ENCODE data around the gene STIM1.
"Not testable (repeated sequence)": the region's sequence is repeated elsewhere in the genome, so short reads cannot be mapped to it uniquely, and the experiment has no call there.

STIM1 gene

DNA sequence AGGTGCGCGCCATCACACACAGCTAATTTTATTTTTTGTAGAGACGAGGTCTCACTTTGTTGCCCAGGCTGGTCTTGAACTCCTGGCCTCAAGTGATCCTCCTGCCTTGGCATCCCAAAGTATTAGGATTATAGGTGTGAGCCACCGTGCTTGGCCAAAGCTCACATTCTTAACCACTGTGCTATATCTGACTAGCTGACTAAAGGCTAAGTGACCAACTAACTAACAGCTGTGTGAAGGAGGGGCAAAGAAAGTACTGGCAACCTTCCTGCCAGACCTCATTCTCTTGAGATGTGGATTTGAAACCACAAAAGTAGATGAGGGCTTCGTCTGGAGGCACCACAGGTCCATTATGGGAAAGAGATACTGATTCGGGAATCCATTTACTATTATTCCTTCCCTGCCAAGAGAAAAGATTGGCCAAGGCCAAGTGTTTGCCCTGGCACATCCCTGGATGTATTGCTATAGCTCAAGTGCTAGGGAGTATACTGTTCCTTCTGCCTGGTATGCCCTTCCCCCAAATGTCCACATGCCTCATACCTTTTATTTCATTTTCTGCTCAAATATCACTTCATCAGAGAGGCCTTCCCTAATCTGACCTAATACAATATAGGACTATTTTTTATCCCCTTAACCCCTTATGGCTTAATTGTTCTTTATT is 186.4 kb downstream of the STIM1 start:
- DNase-seq, result no peak

DNA sequence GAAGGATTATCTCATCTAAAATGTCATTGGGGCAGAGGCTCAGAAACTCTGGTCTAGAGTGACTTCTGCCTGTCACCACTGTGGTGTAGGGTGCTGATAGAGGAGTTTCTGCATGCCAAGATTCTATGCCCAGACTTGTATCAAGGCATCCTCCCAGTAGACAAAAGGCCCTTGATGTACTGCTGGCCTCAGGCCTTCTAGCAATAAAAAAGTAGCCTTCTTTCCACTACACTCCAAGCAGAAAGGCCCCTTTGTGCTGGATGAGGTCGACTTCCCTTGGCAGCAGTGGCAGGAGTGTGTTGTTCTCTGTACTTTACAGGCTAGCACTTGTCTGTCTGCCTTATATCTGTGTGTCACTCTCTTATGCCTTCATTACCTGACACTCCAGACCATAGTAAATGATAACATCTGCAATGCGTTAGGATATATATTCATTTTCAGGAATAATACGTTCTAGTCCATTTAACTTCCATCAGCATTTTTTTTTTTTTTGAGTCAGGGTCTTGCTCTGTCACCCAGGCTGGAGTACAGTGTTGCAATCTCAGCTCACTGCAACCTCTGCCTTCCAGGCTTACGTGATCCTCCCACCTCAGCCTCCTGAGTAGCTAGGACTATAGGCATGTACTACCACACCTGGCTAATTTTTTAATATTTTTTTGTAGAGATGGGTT is 189.6 kb downstream of the STIM1 start:
- no peak for DNase-seq

DNA sequence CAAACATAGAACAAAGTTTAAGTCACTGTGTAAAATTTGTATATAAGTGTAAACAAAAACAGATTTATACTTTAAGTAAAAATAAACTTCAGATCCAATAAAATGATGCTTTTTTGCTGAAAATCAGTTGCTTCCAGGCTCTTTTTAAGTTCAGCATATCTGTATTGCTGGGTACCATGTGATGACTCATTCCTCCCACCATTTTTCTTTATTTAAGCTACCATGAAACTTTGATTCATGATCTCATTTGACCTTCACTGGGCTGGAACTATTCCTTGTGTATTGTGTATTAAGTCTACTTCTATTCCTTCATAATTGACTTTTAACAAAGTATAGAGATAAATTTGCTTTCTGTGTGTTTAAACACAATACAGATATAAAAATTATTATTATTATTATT is 192.9 kb downstream of the STIM1 start:
- peak; percentile 26 for DNase-seq

DNA sequence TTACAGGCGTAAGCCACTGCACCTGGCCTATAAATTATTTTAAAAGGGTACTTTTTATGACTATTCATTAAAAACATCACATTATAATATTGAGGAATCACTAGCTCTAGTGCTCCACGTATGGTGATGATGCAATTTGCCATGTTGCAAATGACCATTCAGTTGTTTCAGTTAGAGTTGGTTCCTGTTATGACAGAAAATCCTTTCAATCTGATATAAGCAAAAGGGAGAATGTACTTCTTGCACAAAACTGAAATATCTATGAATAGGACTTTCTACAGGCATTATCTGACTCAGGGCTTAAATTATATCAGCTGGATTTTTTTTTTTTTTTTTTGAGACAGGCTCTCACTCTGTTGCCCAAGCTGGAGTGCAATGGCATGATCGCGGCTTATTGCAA is 193.5 kb downstream of the STIM1 start:
- no peak for DNase-seq

DNA sequence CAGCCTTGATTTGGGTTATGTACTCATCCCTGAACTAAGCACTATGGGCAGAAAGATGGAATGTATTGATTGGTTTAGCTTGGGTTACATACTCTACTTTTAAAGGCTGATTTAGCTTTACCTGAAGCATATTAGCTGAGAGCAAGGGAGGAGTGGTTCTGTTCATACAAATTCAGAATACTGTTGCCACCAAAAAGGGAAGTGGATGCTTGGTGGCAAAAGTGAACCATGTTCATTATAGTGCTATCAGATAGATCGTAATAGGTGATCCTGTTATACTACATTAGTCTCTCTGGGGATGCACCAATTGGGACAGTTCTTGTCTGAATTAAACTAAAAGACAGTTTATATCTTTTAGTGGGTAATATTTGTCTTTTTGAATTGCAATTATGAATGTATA is 194.7 kb downstream of the STIM1 start:
- DNase-seq, result no peak

DNA sequence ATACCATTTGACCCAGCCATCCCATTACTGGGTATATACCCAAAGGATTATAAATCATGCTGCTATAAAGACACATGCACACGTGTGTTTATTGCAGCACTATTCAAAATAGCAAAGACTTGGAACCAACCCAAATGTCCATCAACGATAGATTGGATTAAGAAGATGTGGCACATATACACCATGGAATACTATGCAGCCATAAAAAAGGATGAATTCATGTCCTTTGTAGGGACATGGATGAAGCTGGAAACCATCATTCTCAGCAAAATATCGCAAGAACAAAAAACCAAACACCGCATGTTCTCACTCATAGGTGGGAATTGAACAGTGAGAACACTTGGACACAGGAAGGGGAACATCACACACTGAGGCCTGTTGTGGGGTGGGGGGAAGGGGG is 197.7 kb downstream of the STIM1 start:
- DNase-seq, result not testable (repeated sequence)

DNA sequence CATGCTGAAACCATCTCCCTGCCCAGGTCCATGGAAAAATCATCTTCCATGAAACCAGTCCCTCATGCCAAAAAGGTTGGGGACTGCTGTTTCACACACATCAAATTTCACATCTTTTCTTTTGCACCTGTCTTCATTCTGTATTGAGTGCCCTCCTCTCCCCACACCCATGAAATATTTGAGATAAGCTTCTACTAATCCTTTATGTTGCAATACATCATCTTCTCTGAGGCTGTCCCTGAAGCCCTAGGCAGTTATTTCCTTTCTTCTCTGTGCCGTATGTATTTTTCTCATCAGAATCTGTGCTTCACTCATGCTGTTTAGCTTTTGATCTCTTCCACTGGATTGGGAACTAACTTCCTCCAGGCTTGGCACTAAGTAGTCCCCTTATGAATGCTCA is 199.2 kb downstream of the STIM1 start:
- DNase-seq, result no peak

DNA sequence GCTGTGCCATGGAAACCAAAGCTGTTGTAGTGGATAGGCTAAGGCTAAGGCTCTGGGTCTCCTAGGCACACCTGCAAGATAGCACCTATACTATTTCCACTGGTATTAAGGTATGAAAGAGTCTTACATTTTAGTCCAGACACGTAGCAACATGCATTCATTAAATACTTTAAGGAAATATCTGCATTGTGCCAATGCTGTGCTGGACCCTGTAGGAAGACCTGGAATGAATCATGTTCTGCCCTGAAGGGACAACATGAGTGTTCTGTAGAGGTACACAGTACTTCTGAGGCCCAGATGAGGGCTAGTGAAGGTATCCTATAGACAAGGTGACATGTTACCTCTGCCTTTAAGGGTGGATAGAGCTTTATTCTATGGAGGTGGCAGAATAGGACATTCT is 204.0 kb downstream of the STIM1 start:
- DNase-seq, result no peak

DNA sequence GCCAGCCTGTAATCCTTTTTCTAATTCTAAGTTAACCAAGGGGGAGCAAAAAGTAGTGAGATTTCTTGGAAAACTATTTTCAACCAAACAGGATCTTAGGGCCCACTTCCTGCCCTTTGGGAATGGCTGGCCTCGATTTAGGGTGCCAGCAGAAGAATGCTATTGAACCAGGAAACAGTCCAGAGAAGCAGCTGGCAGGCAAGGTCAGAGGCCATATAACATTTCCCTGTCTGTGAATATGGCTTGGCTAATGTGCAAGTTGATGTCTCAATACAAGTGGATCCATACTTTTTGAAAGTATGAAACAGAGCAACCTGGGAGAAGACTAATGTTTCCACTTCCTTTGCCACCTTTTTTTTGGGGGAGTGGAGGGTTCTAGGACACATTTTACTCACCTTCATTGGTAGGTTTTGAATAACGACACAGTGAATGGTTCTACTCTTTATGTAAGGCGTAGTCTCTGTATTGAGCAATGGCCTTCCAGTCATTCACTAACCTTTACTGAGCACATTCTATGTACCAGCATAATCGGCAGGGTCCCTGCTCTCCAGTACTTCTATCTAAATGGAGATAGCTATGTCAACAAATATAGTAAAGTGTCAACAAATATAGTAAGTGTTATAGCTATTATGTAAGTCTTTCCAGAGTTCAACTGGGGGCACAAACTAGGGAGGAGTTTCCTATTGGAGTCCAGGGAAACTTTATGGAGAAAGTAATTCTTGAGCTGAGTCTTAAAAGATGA is 204.9 kb downstream of the STIM1 start:
- DNase-seq, result no peak

DNA sequence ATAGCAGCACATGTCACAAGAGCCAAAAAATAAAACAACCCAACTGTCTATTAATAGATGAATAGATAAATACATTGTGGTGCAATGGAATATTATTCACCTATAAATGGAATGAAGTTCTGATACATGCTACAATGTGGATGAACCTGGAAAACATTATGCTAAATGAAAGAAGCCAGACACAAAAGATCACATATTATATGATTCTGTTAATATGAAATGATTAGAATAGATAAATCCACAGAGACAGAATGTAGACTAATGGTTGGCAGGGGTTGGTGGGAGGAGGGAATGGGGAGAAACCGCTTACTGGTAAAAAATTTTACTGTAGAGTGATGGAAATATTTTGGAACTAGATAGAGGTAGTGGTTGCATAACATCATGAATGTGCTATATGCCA is 206.2 kb downstream of the STIM1 start:
- DNase-seq, result no peak

DNA sequence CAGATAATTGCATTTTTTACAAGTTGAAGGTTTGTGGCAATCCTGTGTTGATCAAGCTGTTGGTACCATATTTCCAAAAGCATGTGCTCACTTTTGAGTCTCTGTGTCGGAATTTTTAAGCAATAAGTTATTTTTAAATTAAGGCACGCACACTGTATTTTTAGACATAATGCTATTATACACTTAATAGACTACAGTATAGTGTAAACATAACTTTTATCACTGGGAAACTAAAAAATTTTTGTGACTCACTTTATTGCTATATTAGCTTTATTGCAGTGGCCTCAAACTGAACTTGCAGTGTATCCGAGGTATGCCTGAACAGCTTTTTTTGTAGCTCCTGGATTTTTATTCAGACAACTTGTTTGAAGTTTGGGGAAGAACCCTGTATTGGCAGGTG is 207.9 kb downstream of the STIM1 start:
- DNase-seq, result no peak

DNA sequence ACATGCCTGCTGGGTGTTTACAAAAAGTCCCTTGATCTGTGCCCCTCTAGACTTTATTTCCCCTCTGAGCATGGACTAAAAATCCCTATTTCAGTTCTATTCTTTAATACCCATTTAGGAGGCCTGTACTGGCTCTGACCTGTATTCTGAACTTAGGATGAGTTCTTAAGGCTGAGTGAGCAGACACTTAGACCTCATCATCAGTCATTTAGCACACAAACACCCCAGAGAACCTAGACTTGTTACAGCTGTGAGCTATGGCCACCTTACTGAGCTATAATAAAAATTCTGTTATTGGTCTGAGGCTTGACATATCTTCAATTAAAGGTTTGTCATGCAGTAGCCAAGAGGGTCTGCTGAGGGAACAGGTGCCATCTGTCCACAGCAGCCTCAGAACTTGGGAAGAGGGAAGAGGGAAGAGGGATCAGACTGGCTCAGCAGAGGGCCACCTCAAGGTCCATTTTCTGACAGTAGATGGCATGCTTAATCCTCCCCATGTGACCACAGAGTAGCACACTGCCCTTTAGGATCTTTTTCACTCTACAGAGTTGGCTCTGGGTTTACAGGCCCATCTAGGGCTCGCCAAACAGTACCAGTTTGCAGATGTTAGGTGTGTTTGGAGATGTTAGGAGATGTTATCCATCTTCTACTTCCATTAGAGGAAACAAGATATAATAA is 209.0 kb downstream of the STIM1 start:
- DNase-seq, result no peak

DNA sequence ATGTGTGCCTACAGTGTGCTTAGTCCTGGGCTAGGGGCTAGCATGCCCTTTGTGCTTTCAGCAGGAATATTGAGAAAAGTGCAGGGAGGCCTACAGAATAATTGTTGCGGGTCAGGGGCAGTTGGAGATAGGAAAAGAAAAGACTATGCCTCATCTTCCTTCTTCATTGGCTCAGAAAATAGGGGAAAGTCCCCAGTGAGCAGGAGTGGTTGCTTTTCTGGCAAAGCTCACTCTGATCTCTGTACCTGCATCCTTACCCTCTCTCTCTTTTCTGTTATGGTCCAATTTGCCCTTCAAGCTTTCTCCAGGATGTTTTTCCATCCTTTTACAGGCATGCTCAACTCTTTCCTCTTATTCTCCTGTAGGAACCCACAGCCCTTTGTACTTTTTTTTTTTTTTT is 209.6 kb downstream of the STIM1 start:
- no peak for DNase-seq

DNA sequence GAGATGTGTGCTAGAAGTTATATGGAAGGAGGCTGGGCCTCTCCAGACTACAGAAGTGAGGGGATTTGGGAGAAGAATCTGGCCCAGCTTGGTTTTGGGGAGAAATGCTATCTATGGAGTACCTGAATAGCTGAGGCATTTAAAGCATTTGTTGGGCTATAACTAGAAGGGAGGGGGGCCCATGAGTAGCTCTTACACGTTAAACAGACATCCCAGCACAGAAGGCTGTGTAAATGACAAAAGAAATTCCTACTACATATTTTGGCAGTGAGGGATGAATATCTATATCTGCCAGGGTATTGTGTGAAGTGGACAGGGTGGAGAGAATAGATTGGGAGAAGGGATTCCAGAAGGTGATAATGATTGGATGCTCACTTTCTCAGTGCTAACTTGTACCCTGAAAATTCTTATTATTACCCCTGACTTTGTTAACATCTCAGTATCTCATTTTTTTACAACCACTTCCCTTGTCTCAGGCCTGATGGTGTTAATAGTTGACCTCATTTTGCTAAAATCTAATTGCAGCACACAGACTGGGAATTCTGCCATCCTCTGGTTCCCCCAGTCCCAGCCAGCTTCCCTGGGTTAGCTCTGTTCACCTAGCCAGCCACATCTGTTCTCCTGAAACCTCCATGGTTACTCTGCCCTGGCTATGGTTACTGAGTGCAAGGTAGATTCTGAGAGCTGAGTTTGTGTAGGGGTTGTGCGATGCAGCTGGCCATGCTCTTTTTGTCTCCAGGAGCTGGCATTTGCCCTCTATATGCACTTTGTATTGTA is 210.3 kb downstream of the STIM1 start:
- no peak for DNase-seq

DNA sequence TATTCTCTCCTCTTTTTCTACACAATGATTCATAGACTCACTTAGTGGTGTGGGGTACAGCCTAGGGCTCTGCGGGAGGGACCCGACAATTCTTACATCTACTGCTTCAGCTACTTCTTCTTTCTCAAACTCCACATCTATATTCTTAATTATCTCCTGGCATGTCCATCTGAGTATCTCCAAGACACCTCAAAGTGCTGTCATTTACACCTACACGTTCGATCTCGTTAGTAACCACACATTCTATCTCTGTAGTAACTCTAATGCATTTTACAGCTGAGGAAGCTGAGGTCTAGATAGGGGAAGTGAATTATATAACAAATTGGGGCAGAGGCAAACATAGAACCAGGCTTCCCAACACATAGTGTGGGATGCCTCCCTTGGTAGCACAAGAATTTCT is 211.4 kb downstream of the STIM1 start:
- DNase-seq, result no peak

DNA sequence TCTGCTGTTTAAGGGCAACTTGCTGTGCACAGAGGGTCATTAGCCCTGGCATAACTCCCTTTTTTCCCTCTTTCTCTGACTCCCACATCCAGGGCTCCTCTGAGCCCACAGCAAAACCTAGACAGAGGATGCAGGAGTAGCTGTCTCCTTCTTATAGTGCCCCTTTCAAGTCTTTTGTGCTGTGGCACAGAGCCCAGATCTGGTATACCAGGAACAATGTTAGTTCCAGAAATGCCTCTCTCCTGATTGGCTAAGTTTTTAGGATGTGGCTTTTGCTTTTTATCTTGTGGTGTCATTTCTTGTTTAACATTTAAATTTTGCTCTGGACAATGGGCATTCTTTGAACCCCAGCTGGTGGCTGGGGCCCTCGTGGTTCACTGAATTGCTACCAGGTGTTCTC is 213.5 kb downstream of the STIM1 start:
- DNase-seq, result no peak

DNA sequence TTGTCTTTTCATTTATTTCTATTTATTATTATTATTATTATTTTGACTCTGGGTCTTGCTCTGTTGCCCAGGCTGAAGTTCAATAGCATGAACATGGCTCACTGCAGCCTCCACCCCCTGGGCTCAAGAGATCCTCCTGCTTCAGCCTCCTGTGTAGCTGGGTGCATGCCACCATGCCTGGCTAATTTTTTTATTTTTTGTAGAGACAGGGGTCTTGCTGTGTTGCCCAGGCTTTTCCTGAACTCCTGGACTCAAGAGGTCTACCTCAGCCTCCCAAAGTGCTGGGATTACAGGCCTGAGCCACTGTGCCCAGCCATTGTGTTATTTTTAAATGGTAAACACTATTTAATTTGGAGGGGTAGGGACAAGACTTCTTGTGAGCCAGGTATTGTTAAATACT is 215.9 kb downstream of the STIM1 start:
- DNase-seq, result no peak

DNA sequence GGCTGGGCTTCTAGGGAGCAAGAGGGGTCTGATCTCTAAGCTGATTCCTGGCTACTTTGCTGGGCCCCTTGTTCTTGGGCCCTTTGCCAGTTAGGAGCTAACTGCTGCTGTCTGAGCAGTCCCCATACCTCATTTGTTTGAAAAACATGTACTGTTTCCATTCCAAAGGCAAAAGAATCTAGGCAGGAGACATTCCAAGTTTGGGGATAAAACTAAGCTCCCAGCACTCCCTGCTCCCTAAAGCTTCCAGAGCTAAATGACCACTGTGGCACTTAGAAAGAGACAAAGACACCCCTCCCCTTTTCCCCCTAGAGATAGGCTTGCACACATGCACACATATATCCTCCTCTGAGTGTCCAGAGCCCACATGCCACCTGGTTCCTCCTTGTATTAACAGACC is 216.4 kb downstream of the STIM1 start:
- no peak for DNase-seq

DNA sequence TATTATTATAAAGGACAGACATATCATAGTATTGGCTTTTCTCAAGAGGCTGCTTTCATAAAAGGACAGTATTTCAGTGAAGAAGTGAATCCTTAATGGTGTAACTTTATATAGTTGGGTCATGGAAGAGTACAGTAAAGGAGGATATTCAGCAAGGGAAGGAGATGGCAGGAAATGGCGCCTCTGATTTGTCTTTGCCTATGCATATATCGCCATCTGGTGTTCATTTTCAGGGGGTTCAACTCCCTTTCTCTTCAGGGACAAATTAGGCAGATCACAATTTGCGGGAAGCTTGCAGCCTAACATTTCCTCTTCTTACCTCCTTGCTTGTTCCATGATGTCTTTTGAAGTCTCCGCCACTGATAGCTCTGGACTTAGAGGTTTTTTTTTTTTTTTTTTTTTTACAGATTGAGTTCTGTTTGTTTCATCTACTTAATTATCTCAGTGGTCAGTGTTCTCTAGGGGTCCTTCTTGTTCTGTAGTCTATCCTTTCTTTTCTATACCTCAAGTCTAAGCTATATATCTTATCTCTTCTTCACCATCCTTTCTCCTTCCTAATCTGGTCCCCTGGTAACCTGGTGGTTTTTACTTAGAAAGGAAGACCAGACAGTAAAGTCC is 217.3 kb downstream of the STIM1 start:
- DNase-seq, result peak; percentile 80

DNA sequence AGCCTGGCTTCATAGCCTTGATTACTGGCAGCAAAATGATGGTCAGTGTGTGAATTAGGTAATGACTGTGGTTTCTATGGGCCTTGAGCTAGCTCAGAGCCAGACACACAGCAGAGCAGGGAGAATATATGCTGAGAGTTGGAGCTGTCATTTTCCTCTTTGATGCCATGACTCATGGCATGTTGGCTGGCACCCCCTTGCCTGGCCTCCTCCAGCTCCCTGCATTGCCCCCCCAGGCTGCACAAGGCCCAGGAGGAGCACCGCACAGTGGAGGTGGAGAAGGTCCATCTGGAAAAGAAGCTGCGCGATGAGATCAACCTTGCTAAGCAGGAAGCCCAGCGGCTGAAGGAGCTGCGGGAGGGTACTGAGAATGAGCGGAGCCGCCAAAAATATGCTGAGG is 218.8 kb downstream of the STIM1 start:
- DNase-seq, result no peak

DNA sequence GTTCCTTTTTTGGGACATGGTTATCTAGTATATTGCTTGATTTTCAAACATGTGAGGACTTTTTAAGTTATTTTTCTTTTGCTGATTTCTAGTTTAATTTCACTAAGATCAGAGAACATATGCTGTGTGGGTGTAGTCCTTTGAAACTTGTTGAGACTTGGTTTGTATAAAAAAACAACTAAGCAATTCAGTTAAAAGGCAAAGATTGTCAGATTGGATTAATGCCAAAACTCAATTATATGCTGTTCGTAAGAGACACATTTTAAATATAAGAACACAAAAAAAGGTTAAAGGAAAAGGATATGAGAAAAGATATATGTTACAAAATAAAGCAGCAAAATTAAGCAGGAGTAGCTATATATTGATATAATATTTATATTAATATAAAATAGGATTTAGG is 221.3 kb downstream of the STIM1 start:
- DNase-seq, result no peak

DNA sequence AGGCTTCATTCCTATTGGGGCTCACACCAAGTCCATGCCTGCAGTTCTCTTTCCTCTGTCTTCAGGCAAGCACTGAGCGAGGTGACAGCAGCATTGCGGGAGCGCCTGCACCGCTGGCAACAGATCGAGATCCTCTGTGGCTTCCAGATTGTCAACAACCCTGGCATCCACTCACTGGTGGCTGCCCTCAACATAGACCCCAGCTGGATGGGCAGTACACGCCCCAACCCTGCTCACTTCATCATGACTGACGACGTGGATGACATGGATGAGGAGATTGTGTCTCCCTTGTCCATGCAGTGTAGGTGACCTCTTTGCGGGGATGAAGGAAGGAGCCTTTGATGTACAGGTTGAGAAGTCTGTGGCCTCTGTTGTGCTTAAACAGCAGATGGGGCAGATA is 227.7 kb downstream of the STIM1 start:
- DNase-seq, result no peak
